Vagina (tissue), 2 donors: ENCODE measurements around the gene PHPT1. TPM values are rescaled to one million over a fixed set of nuclear protein-coding genes. Genes with fewer than 3 reads are reported as not detected.
"Not testable (repeated sequence)": the region's sequence is repeated elsewhere in the genome, so short reads cannot be mapped to it uniquely, and the experiment has no call there.

Experiments
- DNase-seq, 2 donors: peaks; one replicate each; pipeline ENCODE4 v3.0.0-alpha.2; 2017; ENCODE audit errors: extremely low spot score in 2 of 2
- H3K27ac ChIP-seq: fragments of 200-600 bp; sonication (generic); one replicate; pipeline ENCODE4 v1.5.1; 2019
- H3K27me3 ChIP-seq: fragments of 200-600 bp; sonication (generic); one replicate; pipeline ENCODE4 v1.5.1; 2019
- H3K36me3 ChIP-seq, 2 donors: fragments of 200-600 bp; sonication (generic); one replicate each; pipeline ENCODE4 v1.5.1; 2017 to 2019
- H3K4me1 ChIP-seq: fragments of 200-600 bp; sonication (generic); one replicate; pipeline ENCODE4 v1.5.1; 2019
- H3K4me3 ChIP-seq, 2 donors: fragments of 200-600 bp; sonication (generic); 1 replicate in 1 of 2; 2 replicates in 1 of 2; pipeline ENCODE4 v1.5.1; 2016 to 2019
- H3K9me3 ChIP-seq: fragments of 200-600 bp; sonication (generic); one replicate; pipeline ENCODE4 v1.5.1; 2019
- CTCF ChIP-seq, 3 experiments: fragments of 450-650 bp in 2 of 3; fragments of 200-600 bp in 1 of 3; sonication (generic) in 1 of 3; IDR thresholded peaks; one replicate each; pipeline ENCODE4 v1.5.1; 2017 to 2019; ENCODE audit warnings: antibody characterized with exemption in 3 of 3, mild to moderate bottlenecking in 2 of 3, moderate library complexity in 2 of 3
- POLR2A ChIP-seq, 2 donors: fragments of 450-650 bp; IDR thresholded peaks; one replicate each; pipeline ENCODE4 v1.6.1; 2017; ENCODE audit warnings: antibody characterized with exemption in 2 of 2, mild to moderate bottlenecking in 2 of 2, moderate library complexity in 2 of 2
- POLR2AphosphoS5 ChIP-seq, 2 donors: sonication (generic); formaldehyde crosslinking; IDR thresholded peaks; one replicate each; pipeline ENCODE4 v1.9.0; 2017; ENCODE audit warnings: antibody characterized with exemption in 2 of 2, mild to moderate bottlenecking in 2 of 2, low read depth in 1 of 2; ENCODE audit not compliant: insufficient read depth in 1 of 2
- intact Hi-C: fragments of 100-400 bp; cut with DNase I; formaldehyde crosslinking; loops from one replicate; pipeline ENCODE4 v1.15.1; 2023
- total RNA-seq: library from RNA; depleted of rRNA; stranded (reverse); fragments of >200 nt; gene quantifications from one replicate; pipeline ENCODE4 v1.2.3, GENCODE V29; 2016

The PHPT1 gene
- total RNA-seq, 1 donor from 2014 or later = 38.1 TPM

GRCh38 chr9:136865041-136865767, 16.0 kb downstream of the PHPT1 start:
- DNase-seq = no peak
- intact Hi-C loops = no loop called here
- Histone ChIP-seq H3K4me3 (peak overlapping the region; percentile 95 to 97), H3K9me3 (no peaks in the 10 kb centered on the region), H3K27ac (peak overlapping the region; percentile 69), H3K27me3 (no peaks in the 10 kb centered on the region), H3K4me1 (peaks cover 32% of the 10 kb centered on the region), H3K36me3 (peaks cover 0 to 35% of the 10 kb centered on the region in 2 donors)
- TF ChIP-seq POLR2A (IDR thresholded peaks at IDR 0.05) (no peak), CTCF (IDR thresholded peaks at IDR 0.05) (no peak), POLR2AphosphoS5 (IDR thresholded peaks at IDR 0.05; ENCODE audit: insufficient read depth in 1 of 2, low read depth in 1 of 2) (no peak)

DNA sequence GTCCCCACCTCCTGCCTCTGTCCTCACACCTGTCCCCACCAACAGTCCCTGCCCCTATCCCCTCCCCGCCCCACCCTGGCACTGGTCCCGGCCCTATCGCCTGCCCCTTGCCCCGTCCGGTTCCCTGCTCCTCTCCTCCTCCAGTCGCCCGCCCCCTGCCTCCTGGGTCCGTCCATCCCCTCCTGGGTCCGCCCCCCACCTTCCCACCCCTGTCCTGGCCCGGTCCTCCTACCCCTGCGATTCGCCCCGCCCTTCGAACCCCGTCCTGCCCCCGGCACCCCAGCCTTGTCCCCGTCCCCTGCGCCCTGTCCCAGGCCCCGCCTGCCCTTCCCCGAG, 16.5 kb downstream of the PHPT1 start:
- H3K27me3 ChIP-seq = no peaks in the 10 kb centered on the region
- no peak for DNase-seq
- H3K4me3 ChIP-seq = peak overlapping the region; percentile 95 to 97
- no peaks in the 10 kb centered on the region for H3K9me3 ChIP-seq
- intact Hi-C loops = no loop called here
- TF ChIP-seq POLR2AphosphoS5 (IDR thresholded peaks at IDR 0.05; ENCODE audit: insufficient read depth in 1 of 2, low read depth in 1 of 2) (no peak), CTCF (IDR thresholded peaks at IDR 0.05) (no peak), POLR2A (IDR thresholded peaks at IDR 0.05) (no peak)
- H3K4me1 ChIP-seq = peaks cover 32% of the 10 kb centered on the region
- H3K36me3 ChIP-seq = peaks cover 0 to 30% of the 10 kb centered on the region in 2 donors
- peak overlapping the region; percentile 69 for H3K27ac ChIP-seq

GRCh38 chr9:136866898-136867421, 17.8 kb downstream of the PHPT1 start:
- DNase-seq, H3K27ac ChIP-seq, H3K27me3 ChIP-seq, intact Hi-C loops, H3K9me3 ChIP-seq: not testable (repeated sequence)
- H3K4me3 ChIP-seq = peak overlapping the region; percentile 95 to 97
- H3K4me1 ChIP-seq = peaks cover 32% of the 10 kb centered on the region
- H3K36me3 ChIP-seq = peaks cover 0 to 18% of the 10 kb centered on the region in 2 donors

DNA sequence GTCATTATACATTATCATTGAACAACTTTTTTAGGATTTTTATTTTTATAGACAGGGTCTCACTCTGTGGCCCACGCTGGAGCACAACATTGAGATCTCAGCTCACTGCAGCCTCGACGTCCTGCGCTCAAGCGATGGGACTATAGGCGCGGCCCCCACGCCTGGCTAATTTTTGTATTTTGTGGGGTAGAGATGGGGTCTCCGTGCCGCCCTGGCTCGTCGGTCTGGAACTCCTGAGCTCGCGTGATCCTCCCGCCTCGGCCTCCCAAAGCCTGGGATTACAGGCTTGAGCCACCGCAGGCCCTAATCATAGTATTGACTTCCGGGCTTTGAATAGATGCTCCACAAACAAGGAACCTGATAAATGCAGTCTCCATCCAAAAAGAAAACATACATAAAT, 18.3 kb downstream of the PHPT1 start:
- Histone ChIP-seq H3K4me3 (no peak overlapping the region), H3K27me3 (no peaks in the 10 kb centered on the region), H3K4me1 (peaks cover 32% of the 10 kb centered on the region), H3K27ac (no peak overlapping the region), H3K9me3 (no peaks in the 10 kb centered on the region), H3K36me3 (peaks cover 0 to 13% of the 10 kb centered on the region in 2 donors)
- DNase-seq = no peak
- intact Hi-C loops = no loop called here
- TF ChIP-seq POLR2A (IDR thresholded peaks at IDR 0.05) (no peak), POLR2AphosphoS5 (IDR thresholded peaks at IDR 0.05; ENCODE audit: insufficient read depth in 1 of 2, low read depth in 1 of 2) (no peak), CTCF (IDR thresholded peaks at IDR 0.05) (no peak)

DNA sequence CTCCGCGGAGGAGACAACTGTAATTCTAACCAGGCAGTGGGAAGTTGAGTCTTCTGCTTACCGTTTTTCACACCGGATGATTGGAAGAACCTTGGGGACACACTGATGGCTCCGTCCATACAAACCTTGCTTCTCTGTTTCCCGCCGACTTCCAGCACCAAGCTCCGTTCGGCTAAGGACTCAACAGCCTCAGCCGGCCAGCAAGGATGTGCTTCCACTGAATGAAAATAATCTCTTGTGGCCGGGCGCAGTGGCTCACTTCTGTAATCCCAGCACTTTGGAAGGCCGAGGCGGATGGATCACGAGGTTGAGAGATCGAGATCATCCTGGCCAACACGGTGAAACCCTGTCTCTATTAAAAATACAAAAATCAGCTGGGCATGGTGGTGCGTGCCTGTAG, 18.7 kb downstream of the PHPT1 start:
- peak in 1 of 2 donors; percentile 76 for DNase-seq
- intact Hi-C loops = no loop called here
- Histone ChIP-seq H3K36me3 (peaks cover 0 to 8% of the 10 kb centered on the region in 2 donors), H3K9me3 (no peaks in the 10 kb centered on the region), H3K4me3 (no peak overlapping the region), H3K4me1 (peaks cover 32% of the 10 kb centered on the region), H3K27me3 (no peaks in the 10 kb centered on the region), H3K27ac (no peak overlapping the region)
- TF ChIP-seq POLR2A (IDR thresholded peaks at IDR 0.05) (no peak), CTCF (IDR thresholded peaks at IDR 0.05) (no peak)
